Karpas-422 (cell line): ENCODE results near the gene MICAL3. TPM values are rescaled to one million over a fixed set of nuclear protein-coding genes. Genes with fewer than 3 reads are reported as not detected.

Experiments used
- DNase-seq: peaks from one replicate; pipeline ENCODE4 v3.0.0-alpha.2; 2015
- H2AFZ ChIP-seq: fragments of 200-600 bp; sonication (generic); 2 replicates; pipeline ENCODE4 v1.6.1; 2014; ENCODE audit warnings: antibody characterized with exemption, low read length, mixed read lengths
- H3K27ac ChIP-seq: fragments of 200-600 bp; sonication (generic); 2 replicates; pipeline ENCODE4 v1.5.1; 2014; ENCODE audit warnings: mild to moderate bottlenecking, low read length, moderate library complexity
- H3K27me3 ChIP-seq: fragments of 200-600 bp; sonication (generic); 2 replicates; pipeline ENCODE4 v1.6.1; 2014; ENCODE audit warnings: low read length, mixed read lengths
- H3K36me3 ChIP-seq: fragments of 200-600 bp; sonication (generic); 2 replicates; pipeline ENCODE4 v1.6.1; 2014; ENCODE audit warnings: low read length, mixed read lengths; ENCODE audit not compliant: insufficient read depth
- H3K4me1 ChIP-seq: fragments of 200-600 bp; sonication (generic); 2 replicates; pipeline ENCODE4 v1.6.1; 2014; ENCODE audit warnings: mild to moderate bottlenecking, low read length, mixed read lengths
- H3K4me2 ChIP-seq: fragments of 200-600 bp; sonication (generic); 2 replicates; pipeline ENCODE4 v1.6.1; 2014; ENCODE audit warnings: low read length, low read depth, mild to moderate bottlenecking; ENCODE audit not compliant: poor library complexity, severe bottlenecking
- H3K4me3 ChIP-seq: fragments of 200-600 bp; sonication (generic); 2 replicates; pipeline ENCODE4 v1.5.1; 2014; ENCODE audit warnings: mild to moderate bottlenecking, antibody characterized with exemption, low read length, mixed read lengths
- H3K79me2 ChIP-seq: fragments of 200-600 bp; sonication (generic); 2 replicates; pipeline ENCODE4 v1.6.1; 2014; ENCODE audit warnings: mild to moderate bottlenecking, low read length, mixed read lengths
- H3K9ac ChIP-seq: fragments of 200-600 bp; sonication (generic); 2 replicates; pipeline ENCODE4 v1.6.0; 2014; ENCODE audit warnings: low read length
- H3K9me2 ChIP-seq: fragments of 200-600 bp; sonication (generic), shearing (Covaris generic); replicated peaks from 2 replicates; pipeline ENCODE4 v1.6.0; 2014; ENCODE audit warnings: mild to moderate bottlenecking, low read length, moderate library complexity; ENCODE audit not compliant: insufficient read depth
- H3K9me3 ChIP-seq: fragments of 300-700, 200-600 bp; sonication (generic); 2 replicates; pipeline ENCODE4 v1.6.1; 2014; ENCODE audit warnings: low read length, mixed read lengths
- H4K20me1 ChIP-seq: fragments of 200-600 bp; sonication (generic); 2 replicates; pipeline ENCODE4 v1.6.1; 2014; ENCODE audit warnings: mild to moderate bottlenecking, antibody characterized with exemption, low read length, low read depth; ENCODE audit not compliant: insufficient read depth
- total RNA-seq: library from RNA; depleted of rRNA; stranded (reverse); fragments of >200 nt; shearing (Covaris generic); gene quantifications from 2 replicates; pipeline ENCODE4 v1.2.3, GENCODE V29; 2014; ENCODE audit warnings: low replicate concordance

Gene MICAL3
- total RNA-seq, 1 experiment from 2014 or later: 54.9 TPM

DNA sequence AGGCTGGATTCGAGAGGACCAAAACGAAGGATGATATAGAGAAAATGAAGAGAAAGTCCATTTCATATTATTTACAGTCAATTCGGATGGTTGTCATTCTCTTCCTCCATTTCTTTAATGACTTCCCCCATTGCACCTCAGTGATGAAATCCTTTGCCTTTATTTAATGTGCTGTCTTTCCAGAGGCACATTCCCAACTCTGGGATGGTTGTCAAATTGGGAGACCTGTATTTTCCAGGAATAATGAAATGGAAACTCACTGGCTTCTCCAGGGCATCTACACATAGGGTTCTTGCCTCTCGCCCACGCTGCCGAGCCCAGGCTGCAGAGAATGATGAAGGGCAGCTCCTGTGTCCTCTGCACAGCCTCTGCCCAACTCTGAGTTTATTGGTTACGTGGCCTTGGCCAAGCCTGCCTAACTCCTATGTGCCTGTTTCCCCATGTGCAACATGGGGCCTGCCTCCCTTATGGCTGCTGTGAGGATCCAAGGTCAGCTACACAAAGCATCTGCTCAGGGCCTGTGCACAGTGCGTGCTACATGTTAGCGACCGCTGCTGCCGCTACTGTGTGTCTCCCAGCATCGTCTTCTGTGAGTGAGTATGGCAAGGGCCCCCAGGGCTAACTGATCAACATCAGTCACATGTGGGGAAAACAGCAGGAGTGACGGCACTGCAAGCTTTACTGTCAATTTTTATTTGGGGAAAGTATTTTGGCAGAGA, 168.6 kb downstream of the MICAL3 start:
- Histone ChIP-seq H4K20me1 (no peaks in the 10 kb centered on the region), H3K9ac (no peak overlapping the region), H2AFZ (no peak overlapping the region), H3K79me2 (no peaks in the 10 kb centered on the region), H3K27ac (no peak overlapping the region), H3K4me2 (no peak overlapping the region), H3K9me2 (no peaks in the 10 kb centered on the region), H3K27me3 (no peaks in the 10 kb centered on the region), H3K9me3 (no peaks in the 10 kb centered on the region), H3K4me1 (no peaks in the 10 kb centered on the region), H3K36me3 (peaks cover 6% of the 10 kb centered on the region; the same call in 1 of the 2 replicates), H3K4me3 (no peak overlapping the region)
- DNase-seq: no peak

DNA sequence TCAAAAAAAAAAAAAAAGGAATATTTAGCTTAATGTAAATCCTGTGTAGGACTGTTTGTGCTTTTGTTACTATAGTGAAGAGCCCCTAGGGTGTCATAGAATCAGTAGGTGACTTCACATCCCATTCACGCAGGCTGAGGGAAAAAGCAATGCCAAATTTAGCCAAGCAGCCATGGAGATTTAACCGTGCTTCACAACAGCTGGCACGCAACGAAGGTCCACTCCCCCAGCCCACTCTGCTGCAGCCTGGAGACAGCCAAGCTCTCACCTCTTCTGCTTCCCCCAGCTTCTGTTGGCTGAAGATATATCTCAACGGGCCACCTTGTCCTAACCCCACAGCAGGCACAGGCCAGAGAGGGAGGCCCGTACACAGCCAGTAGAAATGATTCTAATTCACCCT, 171.3 kb downstream of the MICAL3 start:
- H2AFZ ChIP-seq: no peak overlapping the region
- H3K4me3 ChIP-seq: no peak overlapping the region
- no peaks in the 10 kb centered on the region; the same call in 1 of the 2 replicates for H4K20me1 ChIP-seq
- no peaks in the 10 kb centered on the region for H3K79me2 ChIP-seq
- H3K4me2 ChIP-seq: no peak overlapping the region
- no peaks in the 10 kb centered on the region for H3K27me3 ChIP-seq
- H3K27ac ChIP-seq: no peak overlapping the region
- H3K9me3 ChIP-seq: no peaks in the 10 kb centered on the region
- no peaks in the 10 kb centered on the region for H3K4me1 ChIP-seq
- peaks cover 6% of the 10 kb centered on the region; the same call in 1 of the 2 replicates for H3K36me3 ChIP-seq
- H3K9ac ChIP-seq: no peak overlapping the region
- DNase-seq: no peak
- H3K9me2 ChIP-seq: no peaks in the 10 kb centered on the region

DNA sequence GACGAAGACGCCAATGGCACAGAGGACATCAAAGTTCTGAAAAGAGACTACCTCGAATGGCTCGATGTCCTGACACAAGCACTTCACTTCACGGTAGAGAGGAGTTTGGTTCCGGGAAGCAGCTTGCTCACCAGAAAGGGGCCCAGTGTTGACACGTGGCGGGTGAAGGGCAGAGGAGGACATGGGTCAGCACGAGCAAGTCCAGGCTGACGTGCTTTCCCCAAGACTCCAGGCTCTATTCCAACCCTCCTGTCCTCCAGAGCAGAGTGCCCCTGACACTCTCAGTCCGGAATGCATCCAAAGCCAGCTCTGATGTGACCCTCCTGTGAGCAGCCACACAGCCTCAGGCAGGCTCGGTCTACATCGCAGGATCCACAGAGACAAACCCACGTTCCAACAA, 172.6 kb downstream of the MICAL3 start:
- no peaks in the 10 kb centered on the region for H3K9me2 ChIP-seq
- no peak overlapping the region for H3K27ac ChIP-seq
- H3K4me3 ChIP-seq: no peak overlapping the region
- no peaks in the 10 kb centered on the region for H3K79me2 ChIP-seq
- no peaks in the 10 kb centered on the region for H3K27me3 ChIP-seq
- no peak for DNase-seq
- H3K9me3 ChIP-seq: no peaks in the 10 kb centered on the region
- H4K20me1 ChIP-seq: peaks cover under 1% of the 10 kb centered on the region; the same call in 1 of the 2 replicates
- H3K4me2 ChIP-seq: no peak overlapping the region
- peaks cover 6% of the 10 kb centered on the region; the same call in 1 of the 2 replicates for H3K36me3 ChIP-seq
- no peak overlapping the region for H3K9ac ChIP-seq
- no peak overlapping the region for H2AFZ ChIP-seq
- H3K4me1 ChIP-seq: no peaks in the 10 kb centered on the region

DNA sequence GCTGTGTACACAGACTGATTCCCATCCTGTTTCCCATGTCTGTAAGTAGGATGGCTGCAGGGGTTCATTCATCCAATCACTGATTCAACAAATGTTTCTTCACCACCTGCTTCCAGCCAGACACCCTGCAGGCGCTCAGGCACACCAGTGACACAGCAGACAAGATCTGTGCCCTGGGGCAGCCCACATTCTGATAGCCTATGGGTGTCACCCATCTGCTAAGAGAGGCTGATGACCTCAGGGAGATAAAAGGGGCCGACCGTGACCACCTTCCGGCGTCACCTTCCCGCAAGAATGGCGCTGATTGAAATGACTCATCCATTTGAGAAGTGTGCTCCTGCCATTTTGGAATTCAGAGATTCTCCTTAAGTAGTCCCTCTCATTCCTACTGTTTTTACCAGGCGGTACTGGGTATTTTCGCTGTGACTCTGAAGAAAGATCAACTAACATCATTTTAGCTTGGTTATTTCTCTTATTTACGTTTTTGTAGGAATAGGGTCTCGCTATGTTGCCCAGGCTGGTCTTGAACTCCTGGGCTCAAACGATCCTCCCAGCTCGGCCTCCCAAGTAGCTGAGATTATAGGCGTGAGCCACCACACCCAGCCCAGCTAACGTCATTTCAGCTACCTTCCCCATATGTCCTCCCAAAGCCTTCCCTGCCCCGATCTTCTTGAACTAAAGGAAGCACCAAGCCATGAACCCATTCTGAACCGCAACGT, 176.8 kb downstream of the MICAL3 start:
- Histone ChIP-seq H3K27me3 (no peaks in the 10 kb centered on the region), H3K36me3 (peaks cover 11% of the 10 kb centered on the region; the same call in 1 of the 2 replicates), H3K9me2 (no peaks in the 10 kb centered on the region), H4K20me1 (peaks cover 3% of the 10 kb centered on the region; the same call in 1 of the 2 replicates), H3K9me3 (no peaks in the 10 kb centered on the region), H3K4me1 (no peaks in the 10 kb centered on the region), H3K4me3 (no peak overlapping the region), H3K4me2 (no peak overlapping the region), H2AFZ (no peak overlapping the region), H3K27ac (no peak overlapping the region), H3K9ac (no peak overlapping the region), H3K79me2 (0 out of 2 replicates have a peak, but pooled peaks cover 4% of the 10 kb centered on the region)
- no peak for DNase-seq

DNA sequence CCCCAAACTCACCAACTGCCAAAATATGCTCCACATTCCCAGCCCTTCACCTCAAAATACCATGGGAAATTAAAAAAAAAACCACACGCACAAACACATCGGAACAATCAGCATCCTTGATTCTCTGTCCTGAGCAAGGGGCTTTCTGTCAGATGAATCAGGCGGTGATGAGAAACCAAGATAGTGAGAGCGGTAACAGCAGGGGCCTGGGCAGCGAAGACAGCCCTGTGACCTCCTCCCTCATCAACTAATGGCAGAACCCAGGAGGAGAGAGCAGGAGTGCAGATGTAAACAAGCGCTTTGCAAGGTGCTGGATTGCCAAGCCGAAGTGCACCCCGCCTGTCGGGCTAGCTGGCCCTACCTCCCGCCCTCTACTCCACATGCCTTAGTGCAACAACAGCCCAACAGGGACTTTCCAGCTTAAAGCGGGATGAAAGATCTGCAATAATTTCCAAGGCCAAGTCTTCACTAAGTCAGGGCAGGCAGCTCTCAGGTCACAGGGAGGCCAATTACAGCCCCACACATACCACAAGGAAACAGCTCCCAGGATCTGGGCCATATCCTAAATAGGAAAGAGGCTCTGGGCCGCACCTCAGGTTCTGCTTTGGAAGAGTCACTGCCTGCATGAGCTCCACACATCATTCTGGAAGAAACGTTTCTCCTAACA, 177.9 kb downstream of the MICAL3 start:
- Histone ChIP-seq H2AFZ (no peak overlapping the region), H3K79me2 (0 out of 2 replicates have a peak, but pooled peaks cover 4% of the 10 kb centered on the region), H3K27ac (no peak overlapping the region), H3K4me2 (no peak overlapping the region), H3K9me2 (no peaks in the 10 kb centered on the region), H3K4me3 (no peak overlapping the region), H3K9me3 (no peaks in the 10 kb centered on the region), H3K36me3 (peaks cover 16% of the 10 kb centered on the region), H3K27me3 (no peaks in the 10 kb centered on the region), H3K4me1 (no peaks in the 10 kb centered on the region), H4K20me1 (peaks cover 3% of the 10 kb centered on the region; the same call in 1 of the 2 replicates), H3K9ac (no peak overlapping the region)
- DNase-seq: no peak

DNA sequence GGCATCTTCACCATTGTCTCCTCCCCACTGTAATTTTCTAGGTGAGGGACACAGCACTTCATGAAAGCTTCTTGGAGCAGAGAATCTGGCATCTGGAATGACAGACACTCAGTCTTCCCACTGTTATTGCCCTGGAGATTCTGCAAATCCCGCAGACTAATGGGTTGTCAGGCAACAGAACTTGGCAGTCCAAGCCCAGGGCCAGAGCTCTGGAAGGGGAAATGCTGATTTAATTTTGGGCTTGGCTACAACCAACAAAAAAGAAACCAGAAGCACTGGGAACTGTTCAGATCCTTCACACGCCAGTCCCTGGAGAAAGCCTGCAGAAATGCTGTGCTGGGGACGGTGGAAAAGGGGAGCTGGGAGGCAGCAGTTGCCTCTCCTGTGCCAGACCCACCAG, 178.6 kb downstream of the MICAL3 start:
- no peak overlapping the region for H3K4me2 ChIP-seq
- H3K36me3 ChIP-seq: peaks cover 13% of the 10 kb centered on the region
- H3K4me1 ChIP-seq: no peaks in the 10 kb centered on the region
- H3K27ac ChIP-seq: no peak overlapping the region
- peaks cover 3% of the 10 kb centered on the region; the same call in 1 of the 2 replicates for H4K20me1 ChIP-seq
- no peak overlapping the region for H3K4me3 ChIP-seq
- H3K9me2 ChIP-seq: no peaks in the 10 kb centered on the region
- no peak overlapping the region for H2AFZ ChIP-seq
- no peak for DNase-seq
- 0 out of 2 replicates have a peak, but pooled peaks cover 4% of the 10 kb centered on the region for H3K79me2 ChIP-seq
- no peaks in the 10 kb centered on the region for H3K27me3 ChIP-seq
- no peaks in the 10 kb centered on the region for H3K9me3 ChIP-seq
- no peak overlapping the region for H3K9ac ChIP-seq

DNA sequence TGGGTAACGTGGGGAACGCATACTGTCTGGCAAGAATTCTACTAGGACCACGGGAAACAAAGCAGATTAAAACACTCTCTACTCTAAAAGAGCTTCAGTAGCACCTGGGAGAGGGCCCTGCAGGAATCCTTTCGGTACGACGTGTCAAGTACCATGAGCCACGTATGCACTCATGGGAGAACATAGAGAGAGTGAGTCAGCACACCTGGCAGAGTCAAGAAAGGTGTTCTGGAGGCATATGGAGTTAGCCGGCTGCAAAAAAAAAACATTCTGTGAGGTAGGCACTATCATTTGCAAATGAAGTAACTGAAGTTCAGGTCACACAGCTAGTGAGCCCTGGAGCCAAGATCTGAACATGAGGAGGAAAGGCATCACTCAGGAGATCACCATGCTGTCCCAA, 179.0 kb downstream of the MICAL3 start:
- 0 out of 2 replicates have a peak, but pooled peaks cover 4% of the 10 kb centered on the region for H3K79me2 ChIP-seq

DNA sequence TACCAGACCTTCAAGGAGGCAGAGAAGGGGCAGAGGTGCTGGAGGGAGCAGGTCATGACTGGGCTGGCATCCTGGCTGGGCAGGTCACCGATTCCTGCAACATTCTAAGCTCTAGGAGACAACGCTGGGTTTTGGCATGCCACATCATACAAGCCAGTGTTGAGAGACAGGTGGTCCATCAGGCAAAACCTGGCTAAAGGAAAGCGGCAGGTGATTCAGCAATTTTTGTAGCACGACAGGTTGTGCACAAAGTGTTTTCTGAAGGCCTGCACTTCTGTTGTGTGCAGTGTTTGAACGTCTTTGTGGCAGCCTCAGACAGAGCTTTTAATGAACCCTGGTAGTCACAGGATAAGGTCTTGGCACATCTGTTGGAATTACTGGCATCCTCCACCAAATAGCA, 180.2 kb downstream of the MICAL3 start:
- H4K20me1 ChIP-seq: peaks cover 3% of the 10 kb centered on the region; the same call in 1 of the 2 replicates
- H3K9me2 ChIP-seq: no peaks in the 10 kb centered on the region
- H3K27me3 ChIP-seq: no peaks in the 10 kb centered on the region
- no peak overlapping the region for H3K4me2 ChIP-seq
- no peak for DNase-seq
- H3K27ac ChIP-seq: no peak overlapping the region
- no peaks in the 10 kb centered on the region for H3K9me3 ChIP-seq
- no peak overlapping the region for H2AFZ ChIP-seq
- H3K36me3 ChIP-seq: peaks cover 17% of the 10 kb centered on the region
- no peak overlapping the region for H3K9ac ChIP-seq
- 0 out of 2 replicates have a peak, but pooled peaks cover 4% of the 10 kb centered on the region for H3K79me2 ChIP-seq
- H3K4me1 ChIP-seq: no peaks in the 10 kb centered on the region
- no peak overlapping the region for H3K4me3 ChIP-seq

More for the DNA sequence above, 179.0 kb downstream of the MICAL3 start:
- no peak overlapping the region for H2AFZ ChIP-seq
- H3K36me3 ChIP-seq: peaks cover 17% of the 10 kb centered on the region
- peaks cover 3% of the 10 kb centered on the region; the same call in 1 of the 2 replicates for H4K20me1 ChIP-seq
- H3K4me2 ChIP-seq: no peak overlapping the region
- no peaks in the 10 kb centered on the region for H3K4me1 ChIP-seq
- no peaks in the 10 kb centered on the region for H3K27me3 ChIP-seq
- no peak for DNase-seq
- H3K27ac ChIP-seq: no peak overlapping the region
- no peaks in the 10 kb centered on the region for H3K9me3 ChIP-seq
- no peak overlapping the region for H3K9ac ChIP-seq
- H3K9me2 ChIP-seq: no peaks in the 10 kb centered on the region
- H3K4me3 ChIP-seq: no peak overlapping the region
